ENCODE data around the gene MUSTN1. TPM values are rescaled to one million over a fixed set of nuclear protein-coding genes. Genes with fewer than 3 reads are reported as not detected.

MUSTN1 gene
- polyA plus RNA-seq, 6 donors from 2014 or later: 0.76 TPM; not detected in 5

DNA sequence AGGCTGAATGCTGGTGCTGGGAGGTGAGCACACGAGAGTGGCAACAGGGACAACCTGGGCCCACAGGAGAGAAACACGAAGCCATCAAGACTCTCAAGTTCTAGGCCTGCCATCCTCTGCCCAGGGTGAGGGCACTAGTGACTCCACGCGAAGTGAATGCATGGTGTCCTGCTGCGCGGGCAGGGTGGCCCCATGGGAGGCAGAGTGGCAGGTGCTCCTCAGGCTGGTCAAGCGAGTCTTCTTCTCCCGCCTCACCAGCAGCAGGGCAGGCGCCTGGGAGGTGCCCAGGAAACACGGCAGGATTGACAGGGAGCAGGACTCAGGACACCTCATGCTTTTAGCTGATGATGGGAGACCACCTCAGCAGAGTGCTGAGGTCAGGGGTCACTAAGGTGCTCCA is 35.7 kb upstream of the MUSTN1 start:
- peaks cover 10 to 14% of the 10 kb centered on the region in 2 donors for H3K36me3 Mint-ChIP-seq
- no peak for ATAC-seq (ENCODE audit: low read depth in 2 of 2)
- no peak overlapping the region for H3K4me3 Mint-ChIP-seq
- H3K9me3 Mint-ChIP-seq: peaks cover 0 to 10% (median 4%) of the 10 kb centered on the region in 7 donors
- no peak overlapping the region for H3K27ac Mint-ChIP-seq
- peaks cover 12 to 17% (median 15%) of the 10 kb centered on the region in 3 donors for H3K4me1 Mint-ChIP-seq
- no peaks in the 10 kb centered on the region for H3K27me3 Mint-ChIP-seq
- no peak for DNase-seq

DNA sequence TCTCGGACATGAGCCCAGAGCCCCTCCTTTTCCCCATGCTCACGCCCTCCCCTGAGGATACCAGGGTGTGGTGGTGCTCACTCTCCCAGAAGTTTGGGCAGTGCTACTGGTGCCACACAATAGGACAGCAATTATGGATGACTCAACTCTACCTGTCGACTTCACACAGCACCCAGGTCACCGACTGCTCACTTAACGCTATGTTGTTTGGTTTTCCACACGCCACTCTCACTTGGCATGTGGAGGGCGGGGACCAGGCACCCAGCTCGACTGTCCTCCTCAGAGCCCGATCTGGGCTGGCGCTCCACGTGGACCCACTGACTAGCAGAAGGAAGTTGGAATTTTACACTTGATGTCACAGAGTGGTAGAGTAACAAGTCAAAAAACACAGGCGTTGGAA is 31.6 kb upstream of the MUSTN1 start:
- Mint-ChIP-seq H3K27me3 (no peaks in the 10 kb centered on the region), H3K27ac (peak overlapping the region in 2 of 6 donors; percentile 7 to 21), H3K9me3 (peaks cover 2 to 29% (median 17%) of the 10 kb centered on the region in 7 donors), H3K4me3 (no peak overlapping the region), H3K4me1 (peaks cover 1 to 12% (median 5%) of the 10 kb centered on the region in 3 donors), H3K36me3 (peaks cover 29 to 30% of the 10 kb centered on the region in 2 donors)
- ATAC-seq (ENCODE audit: low read depth in 2 of 2): no peak
- no peak for DNase-seq

DNA sequence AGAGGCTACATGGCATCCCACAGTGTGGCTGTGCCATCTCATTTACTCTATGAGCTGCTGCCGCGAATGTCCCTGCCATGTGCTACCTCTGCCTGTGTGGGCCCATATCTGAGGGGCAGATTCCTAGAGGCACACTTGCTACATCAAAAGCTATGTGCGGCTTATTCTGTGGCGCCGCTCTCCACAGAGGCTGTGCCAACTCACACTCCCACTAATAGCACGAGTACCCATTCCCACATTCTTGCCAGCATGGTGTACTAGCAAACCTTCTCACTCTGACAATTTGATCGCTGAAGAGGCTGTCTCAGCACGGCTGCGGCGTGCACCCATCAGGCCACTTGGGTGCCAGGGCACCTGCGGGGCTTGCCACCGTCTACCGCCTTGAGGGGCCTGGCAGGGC is 31.2 kb upstream of the MUSTN1 start:
- ATAC-seq (ENCODE audit: low read depth in 2 of 2): no peak
- Mint-ChIP-seq H3K36me3 (peaks cover 29 to 30% of the 10 kb centered on the region in 2 donors), H3K27ac (peak overlapping the region in 2 of 6 donors; percentile 7 to 35), H3K27me3 (no peaks in the 10 kb centered on the region), H3K4me1 (peaks cover 0 to 12% (median 3%) of the 10 kb centered on the region in 3 donors), H3K4me3 (no peak overlapping the region), H3K9me3 (peaks cover 2 to 29% (median 17%) of the 10 kb centered on the region in 7 donors)
- DNase-seq: no peak

DNA sequence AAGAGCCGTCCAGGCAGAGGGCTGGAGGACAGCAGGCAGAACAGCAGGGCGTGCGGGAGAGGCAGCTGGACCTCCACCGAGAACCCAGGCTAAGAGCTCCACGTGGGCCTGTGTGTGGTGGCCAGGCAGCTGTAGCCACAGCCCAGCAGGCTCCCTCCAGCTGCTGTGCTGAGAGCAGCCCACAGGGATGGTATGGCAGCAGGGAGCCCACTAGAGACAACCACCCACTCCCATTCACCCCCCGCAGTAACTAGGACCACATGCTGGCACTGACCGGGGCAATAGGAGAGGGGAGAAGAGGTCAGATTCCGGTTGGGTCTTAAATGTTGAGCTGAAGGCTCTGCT is 25.6 kb upstream of the MUSTN1 start:
- H3K9me3 Mint-ChIP-seq: peaks cover 0 to 23% (median 16%) of the 10 kb centered on the region in 7 donors

DNA sequence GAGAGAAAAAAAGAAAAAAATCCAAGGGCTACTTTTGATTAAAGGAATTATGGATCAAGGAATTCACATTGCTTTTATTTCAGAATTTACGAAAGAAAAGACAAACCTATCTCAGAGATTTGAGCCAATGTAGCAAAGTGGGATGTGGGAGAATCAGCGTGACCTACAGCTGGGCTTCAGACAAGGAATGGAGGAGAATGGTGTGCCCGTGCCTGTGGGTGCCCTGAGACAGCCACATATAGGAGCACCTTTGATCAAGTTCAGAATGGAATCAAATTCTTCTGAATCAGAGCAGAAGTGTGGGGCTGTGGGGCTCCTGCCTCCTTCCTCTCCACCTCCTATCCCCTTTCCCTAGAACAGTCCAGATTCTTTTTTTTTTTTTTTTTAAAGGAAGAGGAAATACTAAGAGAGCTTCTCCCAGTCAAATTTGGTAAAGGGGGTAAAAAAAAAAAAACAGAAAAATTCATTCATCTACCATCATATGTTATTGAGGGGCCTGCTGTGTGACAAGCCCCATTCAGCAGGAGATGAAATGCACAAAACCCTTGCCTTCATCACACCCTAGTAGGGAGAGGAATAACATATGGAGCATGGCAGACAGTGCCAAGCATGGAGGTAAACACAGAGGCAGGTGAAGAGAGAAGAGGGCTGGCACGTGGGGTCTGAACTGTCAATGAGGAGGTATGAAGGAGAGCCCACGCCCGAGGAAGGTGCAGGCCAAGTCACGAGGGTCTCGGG is 25.0 kb upstream of the MUSTN1 start:
- Mint-ChIP-seq H3K4me1 (peaks cover 5 to 11% (median 5%) of the 10 kb centered on the region in 3 donors), H3K27ac (peak overlapping the region in 1 of 6 donors; percentile 17), H3K36me3 (peaks cover 16 to 19% of the 10 kb centered on the region in 2 donors), H3K4me3 (no peak overlapping the region), H3K9me3 (peaks cover 0 to 18% (median 12%) of the 10 kb centered on the region in 7 donors), H3K27me3 (no peaks in the 10 kb centered on the region)
- DNase-seq (no peak), ATAC-seq (ENCODE audit: low read depth in 2 of 2) (no peak)

More for the DNA sequence above, 25.6 kb upstream of the MUSTN1 start:
- ATAC-seq (ENCODE audit: low read depth in 2 of 2): no peak
- Mint-ChIP-seq H3K4me1 (peaks cover 5 to 11% (median 5%) of the 10 kb centered on the region in 3 donors), H3K36me3 (peaks cover 21 to 24% of the 10 kb centered on the region in 2 donors), H3K27me3 (no peaks in the 10 kb centered on the region), H3K27ac (peak overlapping the region in 2 of 6 donors; percentile 17 to 48), H3K4me3 (no peak overlapping the region)
- DNase-seq: no peak

DNA sequence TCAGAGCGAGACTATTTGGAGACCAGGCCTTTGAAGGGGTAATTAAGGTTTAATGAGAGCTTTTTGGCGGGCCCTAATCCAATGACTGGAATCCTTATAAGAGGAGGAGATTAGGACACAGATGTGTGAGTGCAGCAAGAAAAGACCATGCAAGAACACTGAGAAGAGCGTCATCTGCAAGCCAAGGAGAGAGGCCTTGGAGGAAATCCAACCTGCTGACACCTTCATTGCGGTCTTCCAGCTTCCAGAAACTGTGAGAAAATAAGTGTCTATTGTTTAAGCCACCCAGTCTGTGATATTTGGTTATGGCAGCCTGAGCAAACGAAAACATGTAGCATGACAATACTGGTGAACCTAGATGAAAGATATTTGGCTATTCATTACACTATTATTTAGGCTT is 23.0 kb upstream of the MUSTN1 start:
- ATAC-seq (ENCODE audit: low read depth in 2 of 2) (no peak), DNase-seq (no peak)
- no peak overlapping the region for H3K4me3 Mint-ChIP-seq
- no peaks in the 10 kb centered on the region for H3K27me3 Mint-ChIP-seq
- peaks cover 8 to 14% of the 10 kb centered on the region in 2 donors for H3K36me3 Mint-ChIP-seq
- peaks cover 0 to 4% (median 0%) of the 10 kb centered on the region in 7 donors for H3K9me3 Mint-ChIP-seq
- H3K4me1 Mint-ChIP-seq: peaks cover 0 to 11% (median 5%) of the 10 kb centered on the region in 3 donors
- H3K27ac Mint-ChIP-seq: peak overlapping the region in 2 of 6 donors; percentile 35 to 89

DNA sequence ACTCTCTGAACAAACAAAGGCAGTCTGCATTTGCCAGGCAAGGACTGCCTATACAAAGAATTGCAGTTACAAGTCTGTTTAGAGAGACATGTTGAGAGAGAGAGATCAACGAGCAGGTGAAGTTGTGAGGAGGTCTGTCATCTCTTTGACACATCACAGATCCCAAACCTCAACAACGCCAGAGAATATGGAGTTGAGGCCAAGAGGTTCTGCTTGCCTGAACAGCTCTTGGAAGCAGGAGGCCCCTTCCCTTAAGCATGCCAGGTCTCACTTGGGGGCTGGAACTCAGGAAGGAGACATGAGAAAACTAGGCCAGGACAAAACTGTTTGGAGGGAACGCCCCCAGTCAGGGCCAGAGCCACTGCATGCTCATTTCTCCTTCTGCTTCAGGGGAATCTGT is 22.3 kb upstream of the MUSTN1 start:
- no peaks in the 10 kb centered on the region for H3K27me3 Mint-ChIP-seq

DNA sequence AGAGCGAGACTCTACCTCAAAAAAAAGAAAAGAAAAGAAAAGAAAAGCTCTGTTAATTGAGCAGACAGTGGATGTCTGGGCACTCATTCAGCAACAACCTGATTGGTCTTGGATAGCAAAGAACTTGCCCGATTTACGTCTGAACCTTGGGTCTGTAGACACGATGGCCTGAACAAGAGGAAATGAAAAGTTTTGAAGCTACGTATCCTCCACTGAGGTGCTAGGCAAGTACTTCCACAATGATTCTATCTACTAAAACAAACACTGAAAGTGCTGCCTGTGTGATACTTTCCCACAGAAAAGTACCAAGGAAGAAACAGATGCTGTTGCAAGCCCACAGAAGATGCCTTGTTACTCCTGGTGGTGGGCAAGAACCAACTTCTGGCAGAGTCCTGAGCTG is 21.8 kb upstream of the MUSTN1 start:
- peaks cover 3 to 9% of the 10 kb centered on the region in 2 donors for H3K36me3 Mint-ChIP-seq
- no peak overlapping the region for H3K4me3 Mint-ChIP-seq
- H3K27ac Mint-ChIP-seq: no peak overlapping the region
- H3K4me1 Mint-ChIP-seq: peaks cover 0 to 11% (median 5%) of the 10 kb centered on the region in 3 donors
- no peaks in the 10 kb centered on the region for H3K27me3 Mint-ChIP-seq
- no peak for DNase-seq
- no peaks in the 10 kb centered on the region for H3K9me3 Mint-ChIP-seq
- no peak for ATAC-seq (ENCODE audit: low read depth in 2 of 2)

More for the DNA sequence above, 22.3 kb upstream of the MUSTN1 start:
- H3K4me1 Mint-ChIP-seq: peaks cover 0 to 11% (median 5%) of the 10 kb centered on the region in 3 donors
- H3K36me3 Mint-ChIP-seq: peaks cover 3 to 9% of the 10 kb centered on the region in 2 donors
- no peak for DNase-seq
- peak overlapping the region in 1 of 6 donors; percentile 60 for H3K27ac Mint-ChIP-seq
- H3K9me3 Mint-ChIP-seq: no peaks in the 10 kb centered on the region
- ATAC-seq (ENCODE audit: low read depth in 2 of 2): no peak
- H3K4me3 Mint-ChIP-seq: no peak overlapping the region

DNA sequence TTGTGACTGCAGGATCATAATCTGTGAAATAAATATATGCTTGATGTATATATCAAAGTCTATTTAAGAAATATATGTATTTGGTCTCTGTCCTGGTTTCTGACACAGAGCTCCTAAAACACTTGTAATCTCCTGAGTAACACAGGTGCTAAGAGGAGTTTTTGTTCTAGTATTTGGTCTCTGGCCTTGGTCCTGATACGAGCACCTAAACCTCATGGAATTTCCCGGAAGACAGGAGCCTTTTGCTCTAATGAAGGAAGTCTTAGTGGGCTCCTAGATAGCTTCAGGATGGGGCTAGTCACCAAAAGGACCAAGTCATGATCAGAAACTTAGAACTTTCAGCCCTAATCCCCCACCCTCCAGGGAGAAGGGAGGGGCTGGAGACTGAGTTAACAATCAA is 19.2 kb upstream of the MUSTN1 start:
- Mint-ChIP-seq H3K36me3 (peaks cover 0 to 3% of the 10 kb centered on the region in 2 donors), H3K27me3 (no peaks in the 10 kb centered on the region), H3K9me3 (no peaks in the 10 kb centered on the region), H3K27ac (no peak overlapping the region), H3K4me3 (no peak overlapping the region), H3K4me1 (peaks cover 0 to 5% (median 3%) of the 10 kb centered on the region in 3 donors)
- ATAC-seq (ENCODE audit: low read depth in 2 of 2): no peak
- no peak for DNase-seq

DNA sequence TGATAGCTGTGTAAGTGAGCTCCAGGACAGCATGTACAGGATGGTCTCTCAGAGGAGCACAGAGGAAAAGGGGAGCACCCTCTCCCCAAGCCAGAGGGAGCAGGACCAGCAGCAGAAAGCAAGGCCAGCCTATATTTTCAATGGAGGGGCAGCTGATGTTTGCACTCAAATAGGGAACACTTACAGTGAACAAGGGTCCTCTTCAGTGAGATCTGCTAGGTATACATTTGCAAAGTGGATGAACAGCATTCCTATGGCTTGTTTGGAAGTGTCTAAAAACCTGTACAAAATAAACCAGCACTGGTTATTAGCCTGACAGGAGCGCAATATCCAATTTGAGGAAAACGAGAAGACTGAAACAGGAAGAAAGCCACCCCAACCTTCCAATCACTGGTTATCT is 17.6 kb upstream of the MUSTN1 start:
- DNase-seq: no peak
- H3K27ac Mint-ChIP-seq: peak overlapping the region in 1 of 6 donors; percentile 64
- H3K9me3 Mint-ChIP-seq: no peaks in the 10 kb centered on the region
- H3K27me3 Mint-ChIP-seq: no peaks in the 10 kb centered on the region
- peaks cover 0 to 5% (median 3%) of the 10 kb centered on the region in 3 donors for H3K4me1 Mint-ChIP-seq
- H3K4me3 Mint-ChIP-seq: no peak overlapping the region
- no peak for ATAC-seq (ENCODE audit: low read depth in 2 of 2)
- peaks cover 0 to 3% of the 10 kb centered on the region in 2 donors for H3K36me3 Mint-ChIP-seq

DNA sequence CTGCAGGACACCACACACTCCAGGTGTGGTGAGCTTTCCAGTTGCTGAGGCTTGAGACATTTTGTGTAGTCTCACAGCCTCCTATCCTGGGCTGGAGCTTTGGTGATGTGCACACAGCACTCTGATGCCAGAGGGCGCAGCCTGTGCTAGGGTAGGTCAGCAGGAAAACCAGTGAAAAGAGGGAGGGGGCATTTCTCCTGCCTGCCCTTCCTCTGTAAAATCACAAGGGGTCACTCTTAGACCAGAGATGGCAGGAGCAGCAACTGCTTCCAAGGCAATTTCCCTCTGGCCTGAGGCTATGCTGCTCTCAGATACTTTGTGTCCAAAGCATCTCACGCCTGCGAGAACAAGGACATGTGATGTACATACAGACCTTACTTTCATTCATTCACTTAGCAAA is 16.5 kb upstream of the MUSTN1 start:
- H3K9me3 Mint-ChIP-seq: no peaks in the 10 kb centered on the region
- peak; percentile 48 to 54 for ATAC-seq (ENCODE audit: low read depth in 2 of 2)
- DNase-seq: peak; percentile 24
- peaks cover 3 to 5% (median 4%) of the 10 kb centered on the region in 3 donors for H3K4me1 Mint-ChIP-seq
- H3K27me3 Mint-ChIP-seq: no peaks in the 10 kb centered on the region
- no peak overlapping the region for H3K4me3 Mint-ChIP-seq
- H3K27ac Mint-ChIP-seq: peak overlapping the region in 1 of 6 donors; percentile 36
- no peaks in the 10 kb centered on the region for H3K36me3 Mint-ChIP-seq

DNA sequence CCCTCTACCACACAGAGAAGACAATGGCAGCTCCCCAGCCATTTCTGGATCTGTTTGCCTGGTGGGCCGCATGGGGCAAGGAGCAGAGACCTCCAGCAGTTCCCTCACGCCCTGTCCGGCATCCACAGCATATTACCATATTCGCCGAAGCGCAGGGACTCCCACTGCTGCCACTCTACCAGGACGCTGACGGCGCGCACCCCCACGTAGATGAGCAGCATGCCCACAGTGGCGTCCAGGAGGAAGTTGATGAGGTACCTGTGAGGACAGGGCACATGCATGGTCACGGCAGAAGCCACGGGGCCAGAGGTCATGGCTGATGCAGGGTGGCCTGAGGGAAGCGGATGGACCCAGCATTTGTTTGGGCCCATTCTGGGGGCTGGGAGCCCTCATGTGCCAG is 14.8 kb upstream of the MUSTN1 start:
- H3K36me3 Mint-ChIP-seq: no peaks in the 10 kb centered on the region
- H3K27me3 Mint-ChIP-seq: no peaks in the 10 kb centered on the region
- H3K9me3 Mint-ChIP-seq: peaks cover 0 to under 1% (median 0%) of the 10 kb centered on the region in 7 donors
- ATAC-seq (ENCODE audit: low read depth in 2 of 2): no peak
- DNase-seq: no peak
- peaks cover 0 to 5% (median 3%) of the 10 kb centered on the region in 3 donors for H3K4me1 Mint-ChIP-seq
- H3K27ac Mint-ChIP-seq: peak overlapping the region in 1 of 6 donors; percentile 85
- H3K4me3 Mint-ChIP-seq: no peak overlapping the region

DNA sequence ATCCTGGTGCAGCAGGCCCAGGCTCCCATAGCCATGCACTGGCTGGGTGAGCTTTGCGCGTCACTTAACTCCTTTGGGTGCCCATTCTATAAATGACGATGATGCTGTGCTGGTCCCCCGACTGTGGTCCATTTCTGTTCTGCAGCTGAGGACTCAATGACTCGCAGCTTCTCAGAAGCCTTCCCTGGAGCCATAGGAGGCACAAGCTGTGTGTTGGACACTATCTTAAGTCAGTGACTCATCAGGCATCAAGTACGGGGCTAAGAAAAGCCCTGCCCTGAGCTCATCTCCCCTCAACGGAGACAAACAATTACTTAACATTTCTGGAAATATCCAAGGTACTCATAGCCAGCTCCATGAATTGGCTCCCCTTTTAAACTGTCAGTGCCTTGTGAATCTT is 13.8 kb upstream of the MUSTN1 start:
- Mint-ChIP-seq H3K4me3 (no peak overlapping the region), H3K27me3 (no peaks in the 10 kb centered on the region), H3K9me3 (peaks cover 0 to 2% (median 0%) of the 10 kb centered on the region in 7 donors), H3K36me3 (no peaks in the 10 kb centered on the region), H3K27ac (no peak overlapping the region), H3K4me1 (peaks cover 0 to 5% (median 3%) of the 10 kb centered on the region in 3 donors)
- DNase-seq (no peak), ATAC-seq (ENCODE audit: low read depth in 2 of 2) (no peak)

DNA sequence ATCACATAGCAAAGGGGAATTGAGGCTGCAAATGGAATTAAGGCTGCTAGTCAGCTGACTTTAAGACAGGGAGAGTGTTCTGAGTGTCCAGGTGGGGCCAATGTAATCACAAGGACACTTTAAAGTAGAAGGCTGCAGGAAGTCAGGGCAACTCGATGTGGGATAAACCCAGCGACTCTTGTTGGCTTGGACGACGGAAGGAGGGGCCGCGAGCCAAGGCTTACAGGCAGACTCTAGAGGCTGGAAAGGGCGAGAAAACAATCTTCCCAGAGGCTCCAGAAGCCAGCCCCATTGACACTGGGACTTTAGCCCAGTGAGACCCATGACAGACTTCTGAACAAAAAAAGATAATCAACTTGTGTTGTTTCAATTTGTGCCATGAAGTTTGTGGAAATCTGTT is 12.9 kb upstream of the MUSTN1 start:
- no peaks in the 10 kb centered on the region for H3K27me3 Mint-ChIP-seq
- H3K36me3 Mint-ChIP-seq: peaks cover 0 to 2% of the 10 kb centered on the region in 2 donors
- no peak overlapping the region for H3K4me3 Mint-ChIP-seq
- no peak for ATAC-seq (ENCODE audit: low read depth in 2 of 2)
- H3K9me3 Mint-ChIP-seq: peaks cover 0 to 2% (median 0%) of the 10 kb centered on the region in 7 donors
- H3K27ac Mint-ChIP-seq: peak overlapping the region in 1 of 6 donors; percentile 42
- no peak for DNase-seq
- peaks cover 0 to 5% (median 3%) of the 10 kb centered on the region in 3 donors for H3K4me1 Mint-ChIP-seq

Data from naive B cell (primary cell).